Esophagus squamous epithelium (tissue), 5 donors: ENCODE results near the gene ADD3. TPM values are rescaled to one million over a fixed set of nuclear protein-coding genes. Genes with fewer than 3 reads are reported as not detected.

Experiments used
- DNase-seq: peaks from one replicate; lab custom pipeline; 2025; lab: John Stamatoyannopoulos, UW
- H3K27ac ChIP-seq, 4 donors: fragments of 200-600 bp; sonication (generic); one replicate each; pipeline ENCODE4 v1.5.1; 2016 to 2019; ENCODE audit warnings: mild to moderate bottlenecking in 1 of 4
- H3K27me3 ChIP-seq, 4 donors: fragments of 200-600 bp; sonication (generic); 1 replicate in 3 of 4; 2 replicates in 1 of 4; pipeline versions ENCODE4 v1.5.1 to v1.6.0; 2017 to 2021; ENCODE audit warnings: antibody characterized with exemption in 1 of 4
- H3K36me3 ChIP-seq, 3 donors: fragments of 200-600 bp; sonication (generic); one replicate each; pipeline ENCODE4 v1.5.1; 2016 to 2019
- H3K4me1 ChIP-seq, 3 donors: fragments of 200-600 bp; sonication (generic); one replicate each; pipeline ENCODE4 v1.5.1; 2017 to 2019
- H3K4me3 ChIP-seq, 4 donors: fragments of 200-600 bp; sonication (generic); 1 replicate in 3 of 4; 2 replicates in 1 of 4; pipeline ENCODE4 v1.5.1; 2016 to 2019; ENCODE audit warnings: mild to moderate bottlenecking in 2 of 4, moderate library complexity in 1 of 4
- H3K9me3 ChIP-seq, 3 donors: fragments of 200-600 bp; sonication (generic); one replicate each; pipeline ENCODE4 v1.5.1; 2016 to 2019
- CTCF ChIP-seq, 6 experiments: fragments of 450-650 bp in 4 of 6; fragments of 200-600 bp in 2 of 6; sonication (generic) in 2 of 6; IDR thresholded peaks; one replicate each; pipeline ENCODE4 v1.5.1; 2016 to 2019; ENCODE audit warnings: antibody characterized with exemption in 6 of 6, mild to moderate bottlenecking in 4 of 6, moderate library complexity in 4 of 6
- POLR2A ChIP-seq, 4 donors: fragments of 450-650 bp; IDR thresholded peaks; one replicate each; pipeline ENCODE4 v1.6.1; 2017; ENCODE audit warnings: antibody characterized with exemption in 4 of 4, mild to moderate bottlenecking in 4 of 4, moderate library complexity in 3 of 4
- WGBS, 2 donors: methylation state at CpG; one replicate each; pipeline ENCODE4 v1.1.5; 2018; 5-methylcytosine and 5-hydroxymethylcytosine counted together
- intact Hi-C: fragments of 100-400 bp; cut with DNase I; formaldehyde crosslinking; loops from one replicate; pipeline ENCODE4 v1.15.0; 2022
- total RNA-seq, 4 donors: library from RNA; depleted of rRNA; stranded (reverse); fragments of >200 nt; gene quantifications; one replicate each; pipeline ENCODE4 v1.1.0, GENCODE V29; 2016
- donor health status: DM: yes; HTN: yes; CAD: no.

Gene ADD3
- total RNA-seq, 4 donors from 2014 or later: 52.5 to 214 (median 145) TPM

- intact Hi-C loops: no loop called here
- Histone ChIP-seq H3K36me3 (no peaks in the 10 kb centered on the region), H3K27me3 (no peaks in the 10 kb centered on the region), H3K27ac (no peak overlapping the region), H3K4me1 (peaks cover 0 to 47% (median 0%) of the 10 kb centered on the region in 3 donors), H3K9me3 (no peaks in the 10 kb centered on the region), H3K4me3 (no peak overlapping the region)
- WGBS, 2 donors: 90 to 93% methylated on average over 4 of the region's 4 CpGs
- DNase-seq: no peak
- TF ChIP-seq POLR2A (IDR thresholded peaks at IDR 0.05) (no peak), CTCF (IDR thresholded peaks at IDR 0.05) (no peak)
Measured at GRCh38 chr10:110087682-110088081, 79.9 kb downstream of the ADD3 start.

- Histone ChIP-seq H3K4me3 (no peak overlapping the region), H3K9me3 (no peaks in the 10 kb centered on the region), H3K27me3 (no peaks in the 10 kb centered on the region), H3K4me1 (peaks cover 0 to 39% (median 0%) of the 10 kb centered on the region in 3 donors), H3K36me3 (no peaks in the 10 kb centered on the region), H3K27ac (no peak overlapping the region)
- no peak for DNase-seq
- 62 to 71% methylated on average over 4 of the region's 4 CpGs for WGBS, 2 donors
- intact Hi-C loops: no loop called here
- no peak for TF ChIP-seq POLR2A (IDR thresholded peaks at IDR 0.05)
Measured at GRCh38 chr10:110088367-110089104, 80.8 kb downstream of the ADD3 start.

GRCh38 chr10:110091830-110092229 is 84.0 kb downstream of the ADD3 start:
- Histone ChIP-seq H3K36me3 (no peaks in the 10 kb centered on the region), H3K27ac (no peak overlapping the region), H3K27me3 (no peaks in the 10 kb centered on the region), H3K4me1 (peaks cover 0 to 32% (median 0%) of the 10 kb centered on the region in 3 donors), H3K9me3 (no peaks in the 10 kb centered on the region), H3K4me3 (no peak overlapping the region)
- intact Hi-C loops: no loop called here
- DNase-seq: no peak
- 88 to 100% methylated on average over 2 of the region's 2 CpGs for WGBS, 2 donors
- TF ChIP-seq POLR2A (IDR thresholded peaks at IDR 0.05) (no peak), CTCF (IDR thresholded peaks at IDR 0.05) (no peak)

GRCh38 chr10:110093722-110094121 is 85.9 kb downstream of the ADD3 start:
- DNase-seq: no peak
- Histone ChIP-seq H3K27ac (no peak overlapping the region), H3K27me3 (no peaks in the 10 kb centered on the region), H3K36me3 (no peaks in the 10 kb centered on the region), H3K9me3 (no peaks in the 10 kb centered on the region), H3K4me1 (peaks cover 0 to 26% (median 0%) of the 10 kb centered on the region in 3 donors), H3K4me3 (no peak overlapping the region)
- no peak for TF ChIP-seq POLR2A (IDR thresholded peaks at IDR 0.05)
- WGBS, 2 donors: 80 to 84% methylated on average over 2 of the region's 2 CpGs
- intact Hi-C loops: no loop called here

GRCh38 chr10:110094786-110095185 is 87.0 kb downstream of the ADD3 start:
- H3K9me3 ChIP-seq: no peaks in the 10 kb centered on the region
- no peak for DNase-seq
- intact Hi-C loops: no loop called here
- H3K4me3 ChIP-seq: no peak overlapping the region
- peaks cover 0 to 15% (median 0%) of the 10 kb centered on the region in 3 donors for H3K4me1 ChIP-seq
- TF ChIP-seq POLR2A (IDR thresholded peaks at IDR 0.05): no peak
- no peak for TF ChIP-seq CTCF (IDR thresholded peaks at IDR 0.05)
- H3K27me3 ChIP-seq: no peaks in the 10 kb centered on the region
- no peak overlapping the region for H3K27ac ChIP-seq
- WGBS, 2 donors: 78 to 98% methylated on average over 2 of the region's 2 CpGs
- no peaks in the 10 kb centered on the region for H3K36me3 ChIP-seq

- Histone ChIP-seq H3K4me1 (no peaks in the 10 kb centered on the region), H3K4me3 (no peak overlapping the region), H3K27me3 (no peaks in the 10 kb centered on the region), H3K9me3 (no peaks in the 10 kb centered on the region), H3K36me3 (peaks cover 0 to 33% (median 4%) of the 10 kb centered on the region in 3 donors), H3K27ac (no peak overlapping the region)
- WGBS, 2 donors: 56 to 59% methylated on average over 2 of the region's 2 CpGs
- no peak for DNase-seq
- TF ChIP-seq POLR2A (IDR thresholded peaks at IDR 0.05) (no peak), CTCF (IDR thresholded peaks at IDR 0.05) (no peak)
- intact Hi-C loops: no loop called here
Measured at GRCh38 chr10:110101464-110102144, 93.8 kb downstream of the ADD3 start.
